ENCODE results near the gene SHKBP1.

SHKBP1 gene

GRCh38 chr19:40559394-40559793 is 17.3 kb upstream of the SHKBP1 start:
- TF ChIP-seq TAF1 (IDR thresholded peaks at IDR 0.05; ENCODE audit: borderline replicate concordance, insufficient read depth, low read length): no peak
- no peak for TF ChIP-seq REST (IDR thresholded peaks at IDR 0.05; ENCODE audit: insufficient read depth in 1 of 2, low read depth in 2 of 2, low read length in 2 of 2)
- TF ChIP-seq POLR2AphosphoS5 (IDR thresholded peaks at IDR 0.05; ENCODE audit: low read depth, low read length): no peak
- no peak for TF ChIP-seq SIN3A (IDR thresholded peaks at IDR 0.05; ENCODE audit: borderline replicate concordance, insufficient read depth, low read length)
- no peak for TF ChIP-seq FOXP2 (optimal IDR thresholded peaks at IDR 0.05; ENCODE audit: borderline replicate concordance, extremely low read depth, extremely low read length, insufficient read depth)

GRCh38 chr19:40560092-40560507 is 16.6 kb upstream of the SHKBP1 start:
- TF ChIP-seq SIN3A (IDR thresholded peaks at IDR 0.05; ENCODE audit: borderline replicate concordance, insufficient read depth, low read length): no peak

- TF ChIP-seq REST (IDR thresholded peaks at IDR 0.05; ENCODE audit: insufficient read depth in 1 of 2, low read depth in 2 of 2, low read length in 2 of 2): no peak
- TF ChIP-seq TAF1 (IDR thresholded peaks at IDR 0.05; ENCODE audit: borderline replicate concordance, insufficient read depth, low read length): no peak
- no peak for TF ChIP-seq SIN3A (IDR thresholded peaks at IDR 0.05; ENCODE audit: borderline replicate concordance, insufficient read depth, low read length)
- TF ChIP-seq POLR2AphosphoS5 (IDR thresholded peaks at IDR 0.05; ENCODE audit: low read depth, low read length): no peak
Observed at GRCh38 chr19:40561947-40562346, 14.7 kb upstream of the SHKBP1 start.

- TF ChIP-seq SIN3A (IDR thresholded peaks at IDR 0.05; ENCODE audit: borderline replicate concordance, insufficient read depth, low read length) (no peak), TAF1 (IDR thresholded peaks at IDR 0.05; ENCODE audit: borderline replicate concordance, insufficient read depth, low read length) (no peak), REST (IDR thresholded peaks at IDR 0.05; ENCODE audit: insufficient read depth in 1 of 2, low read depth in 2 of 2, low read length in 2 of 2) (no peak), FOXP2 (optimal IDR thresholded peaks at IDR 0.05; ENCODE audit: borderline replicate concordance, extremely low read depth, extremely low read length, insufficient read depth) (no peak), POLR2AphosphoS5 (IDR thresholded peaks at IDR 0.05; ENCODE audit: low read depth, low read length) (no peak)
Observed at GRCh38 chr19:40565355-40565754, 11.3 kb upstream of the SHKBP1 start.

- TF ChIP-seq SIN3A (IDR thresholded peaks at IDR 0.05; ENCODE audit: borderline replicate concordance, insufficient read depth, low read length) (no peak), FOXP2 (optimal IDR thresholded peaks at IDR 0.05; ENCODE audit: borderline replicate concordance, extremely low read depth, extremely low read length, insufficient read depth) (no peak), TAF1 (IDR thresholded peaks at IDR 0.05; ENCODE audit: borderline replicate concordance, insufficient read depth, low read length) (no peak), REST (IDR thresholded peaks at IDR 0.05; ENCODE audit: insufficient read depth in 1 of 2, low read depth in 2 of 2, low read length in 2 of 2) (no peak), POLR2AphosphoS5 (IDR thresholded peaks at IDR 0.05; ENCODE audit: low read depth, low read length) (no peak)
Observed at GRCh38 chr19:40565910-40566495, 10.7 kb upstream of the SHKBP1 start.
